ENCODE data around the gene SF3A1.

SF3A1 gene

DNA sequence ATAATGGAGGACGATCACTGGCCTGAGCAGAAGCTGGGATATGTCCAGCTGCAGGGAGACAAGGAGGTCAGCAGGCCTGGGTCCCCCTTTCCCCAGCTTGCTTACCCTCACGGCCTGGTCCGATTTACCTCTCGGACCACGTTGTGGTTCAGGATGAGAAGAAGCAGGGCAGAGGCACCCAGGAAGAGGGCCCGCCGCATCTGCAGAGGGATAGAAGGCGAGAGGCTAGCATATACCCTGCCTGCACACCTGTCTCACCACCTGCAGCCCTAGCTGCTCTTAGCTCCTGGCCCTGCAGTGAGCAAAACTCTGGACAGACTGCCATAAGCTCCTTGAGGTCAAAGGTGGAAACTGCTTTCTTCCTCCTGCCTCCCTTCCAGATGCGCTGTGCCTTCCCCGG is 29.2 kb upstream of the SF3A1 start:
- no peak for DNase-seq

DNA sequence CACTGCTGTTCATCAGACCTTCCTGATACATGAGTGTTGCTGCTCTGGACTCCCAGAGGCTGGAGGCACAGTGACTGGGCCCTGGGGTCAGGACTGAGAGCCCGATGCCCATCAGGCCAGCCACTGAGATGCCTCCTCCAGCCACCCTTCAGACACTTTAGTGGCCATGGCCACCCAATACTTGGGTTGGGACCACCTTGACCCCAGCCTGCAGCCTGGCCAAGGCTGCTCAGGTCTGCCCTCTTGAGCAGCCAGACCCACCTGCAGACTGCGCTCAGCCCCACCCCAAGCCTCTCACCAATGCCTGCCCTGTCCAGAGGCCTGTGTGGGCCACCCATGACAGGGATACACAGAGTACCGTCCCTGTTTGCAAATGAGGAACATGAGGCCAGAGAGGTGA is 26.4 kb upstream of the SF3A1 start:
- no peak for DNase-seq

DNA sequence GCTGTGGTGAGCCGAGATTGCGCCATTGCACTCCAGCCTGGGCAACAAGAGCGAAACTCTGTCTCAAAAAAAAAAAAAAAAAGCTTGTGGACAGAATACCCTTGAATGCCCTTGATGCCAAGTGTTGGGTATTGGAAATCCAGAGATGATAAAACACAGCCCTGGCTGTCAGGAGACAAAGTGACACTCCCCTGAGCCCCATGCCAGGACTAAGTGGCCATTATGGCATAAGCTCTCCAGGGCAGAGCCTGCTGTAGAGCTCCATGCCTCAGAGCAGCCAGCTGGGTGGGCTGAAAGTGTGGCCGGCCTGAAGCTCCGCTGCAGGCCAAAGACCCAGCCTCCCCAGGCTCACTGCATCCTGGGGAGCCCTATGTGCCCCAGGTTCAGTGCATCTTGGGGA is 25.6 kb upstream of the SF3A1 start:
- no peak for DNase-seq

DNA sequence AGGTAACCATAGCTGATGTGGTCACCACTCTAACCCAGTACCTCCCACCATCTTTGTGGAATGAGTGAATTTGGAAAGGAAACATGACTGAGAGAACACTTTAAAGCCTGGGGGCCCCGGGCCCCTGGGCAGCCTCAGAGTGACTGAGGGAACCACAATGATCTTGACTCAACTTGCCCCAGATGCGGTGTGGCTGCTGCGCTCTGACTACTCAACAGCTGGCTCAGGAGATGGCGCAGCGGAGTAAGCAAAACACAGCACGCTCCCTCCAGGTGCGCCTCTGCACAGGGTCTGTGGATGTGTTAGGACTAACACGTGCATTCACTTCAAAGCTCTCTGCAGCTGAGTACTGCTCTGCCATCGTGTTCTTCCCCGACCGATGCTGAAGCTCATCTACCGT is 24.6 kb upstream of the SF3A1 start:
- DNase-seq: no peak

DNA sequence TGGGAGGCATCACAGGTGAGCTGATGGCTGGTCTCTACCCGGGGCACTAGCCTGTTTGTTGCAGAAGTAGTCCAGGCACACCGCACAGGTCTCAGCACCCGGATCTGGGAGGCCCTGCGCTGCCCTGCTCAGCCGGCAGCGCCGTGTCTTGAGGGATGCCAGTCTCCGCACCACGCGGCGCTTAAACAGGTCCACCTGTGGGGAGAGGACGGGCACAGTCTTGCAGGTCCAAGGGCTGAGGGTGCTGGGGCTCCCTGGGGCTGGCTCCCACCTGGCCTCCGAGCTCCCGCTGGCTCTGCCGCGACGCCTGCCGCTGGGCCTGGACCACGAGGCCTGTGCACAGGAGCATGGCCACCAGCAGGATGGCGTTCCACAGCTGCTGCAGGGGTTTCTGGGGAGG is 23.3 kb upstream of the SF3A1 start:
- no peak for DNase-seq

DNA sequence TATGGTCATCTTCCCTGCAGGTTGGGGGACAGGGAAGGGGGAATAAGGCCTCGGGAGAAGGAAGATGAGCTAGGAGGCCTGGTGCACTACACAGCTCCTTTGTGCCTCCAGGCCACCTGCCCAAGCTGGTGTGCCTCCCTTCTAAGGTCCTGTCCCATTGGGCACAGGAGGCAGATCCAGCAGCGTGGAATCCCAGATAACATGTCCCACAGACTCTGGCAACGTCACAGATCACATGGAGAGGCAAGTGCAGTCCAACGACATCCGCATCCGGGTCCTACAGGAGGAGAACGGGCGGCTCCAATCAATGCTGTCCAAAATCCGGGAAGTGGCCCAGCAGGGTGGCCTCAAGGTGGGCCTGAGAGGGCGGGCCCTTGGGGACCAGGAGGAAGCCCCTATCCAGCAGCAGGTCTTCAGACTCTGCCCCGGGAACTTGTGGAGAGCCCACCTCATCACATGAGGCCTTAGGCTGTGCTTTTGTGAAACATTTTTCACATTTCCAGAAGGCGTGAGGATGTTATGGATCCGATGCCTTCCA is 18.7 kb upstream of the SF3A1 start:
- DNase-seq: no peak

DNA sequence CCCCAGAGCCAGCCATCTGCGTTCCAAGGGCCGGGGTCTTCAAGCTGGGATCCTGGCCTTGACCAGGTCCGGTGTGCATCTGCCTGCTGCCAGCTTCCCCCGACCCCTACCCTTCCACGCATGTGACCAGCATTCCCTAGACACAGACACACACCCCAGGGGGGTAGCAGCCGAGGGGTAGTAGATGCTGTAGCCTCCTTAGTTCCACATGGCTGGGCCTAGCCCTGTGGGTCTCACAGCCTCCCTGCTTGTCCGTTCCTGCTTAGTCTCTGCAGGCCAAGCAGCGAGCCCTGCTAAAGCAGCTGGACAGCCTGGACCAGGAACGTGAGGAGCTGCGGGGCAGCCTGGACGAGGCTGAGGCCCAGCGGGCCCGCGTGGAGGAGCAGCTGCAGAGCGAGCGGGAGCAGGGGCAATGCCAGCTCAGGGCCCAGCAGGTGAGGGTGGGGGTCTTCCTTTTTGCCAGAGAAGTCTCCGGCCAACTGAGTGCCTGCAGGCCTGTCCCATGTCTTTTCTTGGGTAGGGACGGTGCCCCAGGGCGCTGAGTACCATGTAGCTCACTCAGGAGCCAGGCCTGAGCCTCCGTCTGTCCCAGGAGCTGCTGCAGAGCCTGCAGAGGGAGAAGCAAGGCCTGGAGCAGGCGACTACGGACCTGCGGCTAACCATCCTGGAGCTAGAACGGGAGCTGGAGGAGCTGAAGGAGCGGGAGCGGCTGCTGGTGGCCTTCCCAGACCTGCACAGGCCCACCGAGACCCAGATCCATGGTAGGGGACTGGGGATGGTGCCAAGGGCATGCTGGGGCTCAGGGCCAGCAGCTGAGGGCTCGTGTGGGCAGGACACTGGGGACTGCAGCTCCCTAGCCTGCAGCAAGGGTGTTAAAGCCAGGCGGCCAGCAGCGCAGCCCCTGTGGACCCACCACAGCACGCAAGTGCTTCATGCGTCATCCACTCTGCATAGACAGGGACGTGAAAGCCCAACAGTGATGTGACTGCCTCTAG is 16.9 kb upstream of the SF3A1 start:
- DNase-seq: no peak

DNA sequence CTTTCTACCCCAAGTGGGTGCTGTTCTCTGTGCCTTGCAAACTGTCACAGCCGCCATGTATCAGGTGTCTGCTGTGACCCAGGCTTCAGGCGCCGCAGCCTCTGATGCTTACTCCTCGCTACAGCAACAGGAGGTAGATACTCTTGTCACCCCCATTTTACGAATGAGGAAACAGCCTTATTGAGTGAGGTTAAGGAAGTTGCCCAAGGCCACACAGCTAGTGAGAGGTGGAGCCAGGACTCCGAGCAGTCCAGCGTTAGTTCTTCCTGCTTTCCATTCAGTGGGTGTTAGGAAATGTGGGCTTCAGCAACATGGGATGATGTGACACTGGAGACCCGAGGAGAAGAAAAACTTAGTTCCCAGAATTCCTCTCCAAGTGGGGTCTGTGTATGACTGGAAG is 16.2 kb upstream of the SF3A1 start:
- DNase-seq: peak; percentile 47

DNA sequence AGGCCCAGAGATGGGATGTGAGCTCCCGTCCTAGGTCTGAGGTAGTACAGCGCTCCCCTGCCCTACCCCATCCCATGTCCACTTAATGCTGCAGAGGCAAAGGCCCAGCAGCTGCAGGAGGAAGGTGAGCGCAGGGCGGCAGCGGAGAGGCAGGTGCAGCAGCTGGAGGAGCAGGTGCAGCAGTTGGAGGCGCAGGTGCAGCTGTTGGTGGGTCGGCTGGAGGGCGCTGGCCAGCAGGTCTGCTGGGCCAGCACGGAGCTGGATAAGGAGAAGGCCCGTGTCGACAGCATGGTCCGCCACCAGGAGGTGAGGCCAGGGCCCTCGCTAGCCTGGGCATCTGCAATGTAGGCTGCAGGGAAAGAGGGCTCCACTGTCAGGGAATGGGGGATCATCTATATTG is 15.3 kb upstream of the SF3A1 start:
- DNase-seq: no peak

DNA sequence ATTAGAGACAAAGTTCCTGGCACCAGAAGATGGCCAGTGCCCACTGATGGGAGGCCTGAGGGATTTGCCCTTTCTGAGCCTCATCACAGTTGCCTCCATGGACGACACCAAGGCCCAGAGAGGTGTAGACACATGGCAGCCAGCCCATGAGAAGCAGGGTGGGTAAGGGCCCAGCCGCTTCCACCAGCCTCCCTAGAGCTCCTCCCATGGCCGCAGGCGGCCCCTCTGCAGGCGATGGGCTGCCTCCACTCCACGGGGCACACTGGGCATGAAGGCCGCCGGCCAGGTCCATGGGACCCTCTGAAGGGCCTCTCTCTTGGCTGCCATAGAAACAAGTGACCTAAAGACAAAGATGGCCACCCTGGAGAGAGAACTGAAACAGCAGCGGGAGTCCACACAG is 14.6 kb upstream of the SF3A1 start:
- no peak for DNase-seq

DNA sequence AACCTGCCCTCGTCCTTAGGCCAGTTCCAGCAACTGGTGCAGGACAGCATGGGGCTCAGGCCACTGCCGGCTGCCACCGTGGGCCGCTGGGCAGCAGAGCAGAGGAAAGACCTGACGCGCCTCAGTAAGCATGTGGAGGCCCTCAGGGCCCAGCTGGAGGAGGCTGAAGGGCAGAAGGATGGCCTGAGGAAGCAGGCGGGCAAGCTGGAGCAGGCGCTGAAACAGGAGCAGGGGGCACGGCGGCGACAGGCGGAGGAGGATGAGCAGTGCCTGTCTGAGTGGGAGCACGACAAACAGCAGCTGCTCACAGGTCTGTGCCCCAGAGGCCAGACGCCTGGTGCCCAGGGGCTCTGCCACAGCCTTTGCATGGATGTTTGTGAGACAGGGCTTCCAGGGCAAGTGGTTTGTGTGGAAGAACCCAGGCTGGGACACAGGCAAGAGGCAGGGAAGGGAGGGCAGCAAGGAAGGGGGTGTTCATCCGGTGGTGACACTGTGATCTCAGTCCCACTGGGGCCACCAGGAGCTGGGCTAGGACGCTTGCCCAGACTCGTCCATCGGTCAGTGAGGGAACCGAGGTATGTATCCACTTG is 14.0 kb upstream of the SF3A1 start:
- DNase-seq: no peak

DNA sequence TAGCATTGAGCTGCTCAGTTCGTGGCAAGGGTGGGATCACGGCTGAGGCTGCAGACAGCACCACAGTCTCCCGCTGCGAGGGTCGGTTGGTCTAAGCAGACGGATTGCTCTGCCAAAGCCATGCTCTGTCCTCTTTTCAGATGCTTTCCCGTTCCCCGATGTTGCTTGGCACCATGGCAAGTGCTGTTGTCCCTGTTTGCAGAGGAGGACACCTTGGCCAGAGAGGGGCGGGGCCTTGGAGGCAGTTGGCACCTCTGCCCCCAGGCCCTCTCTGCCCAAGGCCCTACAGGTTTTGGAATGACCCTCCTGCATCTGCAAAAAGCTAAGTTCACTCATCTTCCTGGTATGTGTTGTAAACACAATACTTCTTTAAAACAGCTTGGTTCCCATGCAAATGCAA is 11.7 kb upstream of the SF3A1 start:
- no peak for DNase-seq

DNA sequence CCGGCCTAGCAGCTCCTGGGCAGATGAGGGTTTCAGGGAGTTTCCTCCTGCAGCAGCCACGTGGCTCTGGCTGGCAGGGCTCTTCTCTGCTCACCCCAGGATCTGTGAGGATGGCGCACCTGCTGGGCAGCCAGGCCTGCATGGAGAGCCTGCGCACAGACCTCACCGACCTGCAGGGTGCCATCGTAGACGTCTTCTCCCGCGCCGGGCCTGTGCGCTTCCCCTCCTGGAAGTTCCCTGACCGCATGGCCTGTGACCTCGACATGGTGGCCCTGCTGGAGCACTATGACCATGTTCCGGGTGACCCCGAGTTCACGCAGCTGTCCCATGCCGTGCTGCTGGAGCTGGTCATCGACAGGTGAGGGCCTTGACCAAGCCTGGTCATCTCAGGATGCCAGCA is 9.2 kb upstream of the SF3A1 start:
- DNase-seq: no peak

DNA sequence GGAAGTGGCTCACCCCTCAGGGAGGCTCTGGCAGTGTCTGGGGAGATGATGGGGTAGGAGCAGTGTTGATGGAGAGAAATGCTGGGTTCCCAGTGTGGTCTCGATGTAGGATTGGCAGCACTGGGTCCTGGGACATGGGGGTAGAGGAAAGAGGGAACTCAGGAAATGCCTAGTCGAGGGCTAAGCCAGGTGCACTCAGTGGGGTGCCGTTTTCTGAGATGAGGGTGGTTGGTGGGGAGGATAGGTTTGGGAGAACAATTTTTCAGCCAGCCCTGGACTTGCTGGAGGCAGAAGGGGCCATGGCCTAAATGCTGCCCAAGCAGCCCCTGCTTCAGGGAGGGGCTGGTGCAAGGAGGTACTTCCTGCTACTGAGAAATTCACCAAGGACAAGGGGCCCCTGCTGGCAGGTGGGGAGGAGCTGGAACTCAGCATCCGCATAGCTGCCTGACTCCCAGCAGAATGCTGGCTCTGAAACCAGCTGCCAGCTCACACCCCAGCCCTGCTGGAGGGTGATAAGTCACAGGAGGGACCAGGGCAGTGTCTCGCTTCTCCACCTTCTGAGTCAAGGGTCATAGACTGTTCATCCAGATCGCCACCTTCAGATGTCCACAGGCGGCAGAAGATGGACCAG is 6.1 kb upstream of the SF3A1 start:
- no peak for DNase-seq

DNA sequence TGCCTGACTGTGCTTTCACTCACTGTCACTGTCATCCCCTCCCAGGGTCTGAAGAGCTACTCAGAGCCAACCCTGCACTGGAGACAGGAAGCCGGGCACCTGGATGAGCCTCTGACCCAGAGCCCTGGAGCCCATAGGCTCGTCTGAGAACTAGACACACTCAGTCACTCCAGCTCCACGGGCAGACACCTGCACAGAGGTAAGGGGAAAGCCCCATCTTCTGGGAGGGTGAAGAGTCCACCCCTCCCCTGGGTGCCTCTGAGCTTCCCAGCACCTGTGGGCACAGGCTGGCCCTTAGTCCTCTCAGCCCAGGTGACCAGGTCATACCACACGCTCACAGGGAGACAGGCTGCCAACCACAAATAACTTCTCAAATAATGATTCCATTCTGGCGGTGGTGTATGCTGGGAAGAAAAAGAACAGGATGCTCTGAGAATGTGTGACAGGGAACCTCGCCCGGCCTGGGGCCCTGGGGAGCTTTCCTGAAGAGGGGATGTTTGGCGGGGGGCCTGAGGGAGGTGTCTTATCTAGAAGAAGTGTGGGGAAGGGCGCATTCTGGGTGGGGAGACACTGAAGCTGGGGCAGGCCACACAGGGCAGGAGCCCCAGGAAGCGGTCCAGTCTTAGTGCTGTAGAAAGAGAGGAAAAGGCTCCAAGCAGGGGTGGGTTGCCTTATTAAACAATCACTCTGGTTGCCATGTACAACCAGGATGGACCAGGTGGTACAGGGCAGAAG is 5.4 kb upstream of the SF3A1 start:
- no peak for DNase-seq

DNA sequence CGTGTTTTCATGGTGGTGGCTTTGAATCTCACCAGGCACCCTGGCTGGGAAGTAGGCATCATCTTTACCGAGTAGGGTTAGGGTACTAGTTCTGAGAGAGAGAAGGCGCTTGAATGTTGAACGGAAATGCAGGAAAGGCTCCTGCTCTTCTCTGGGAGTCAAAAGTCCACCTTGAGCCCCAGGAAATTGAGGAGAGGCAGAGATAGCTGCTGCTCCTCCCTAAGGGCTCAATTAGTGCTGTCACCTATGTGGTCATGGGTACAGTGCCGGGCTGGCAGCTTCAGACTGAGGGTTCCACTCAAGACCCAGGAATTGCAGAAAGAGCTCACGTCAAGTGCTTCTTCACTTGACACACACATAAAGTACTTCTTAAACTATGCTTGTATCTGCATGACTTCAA is 1.8 kb upstream of the SF3A1 start:
- DNase-seq: no peak

DNA sequence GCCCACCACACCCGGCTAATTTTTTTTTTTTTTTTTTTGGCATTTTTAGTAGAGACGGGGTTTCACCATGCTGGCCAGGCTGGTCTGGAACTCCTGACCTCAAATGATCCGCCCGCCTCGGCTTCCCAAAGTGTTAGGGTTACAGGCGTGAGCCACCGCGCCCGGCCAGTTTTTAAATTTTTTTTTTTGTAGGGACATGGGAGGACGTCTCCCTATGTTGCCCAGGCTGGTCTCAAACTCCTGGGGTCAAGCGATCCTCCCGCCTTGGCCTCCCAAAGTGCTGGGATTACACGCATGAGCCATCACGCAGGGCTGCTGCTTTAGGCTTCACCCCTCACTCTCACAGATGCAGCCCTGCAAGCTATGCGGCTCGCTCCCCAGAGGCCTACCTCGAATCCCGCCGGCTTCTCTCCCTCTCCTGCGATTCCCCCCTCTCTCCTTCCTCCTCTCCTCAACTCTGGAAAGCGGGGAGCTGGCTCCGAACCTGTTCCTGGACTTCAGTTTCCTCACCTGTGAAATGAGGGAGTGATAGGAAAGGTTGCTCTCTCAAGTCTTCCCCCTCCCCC is 1.0 kb upstream of the SF3A1 start:
- DNase-seq: no peak

DNA sequence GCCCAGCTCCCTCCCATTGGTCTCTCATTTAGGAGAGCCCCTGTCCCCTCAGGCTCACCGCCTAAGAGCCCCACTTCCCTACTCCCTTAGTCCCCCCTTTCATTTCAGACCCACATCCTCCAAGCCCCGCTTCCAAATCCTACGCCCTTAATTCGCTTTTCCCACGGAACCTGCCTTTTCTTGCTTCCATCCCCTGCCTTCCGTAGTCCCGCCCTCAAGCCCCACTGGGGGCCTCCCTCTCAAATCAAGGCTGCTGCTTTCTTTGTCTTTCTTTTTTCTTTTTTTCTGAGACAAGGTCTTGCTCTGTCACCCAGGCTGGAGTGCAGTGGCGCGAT is 509 bp upstream of the SF3A1 start:
- no peak for DNase-seq

DNA sequence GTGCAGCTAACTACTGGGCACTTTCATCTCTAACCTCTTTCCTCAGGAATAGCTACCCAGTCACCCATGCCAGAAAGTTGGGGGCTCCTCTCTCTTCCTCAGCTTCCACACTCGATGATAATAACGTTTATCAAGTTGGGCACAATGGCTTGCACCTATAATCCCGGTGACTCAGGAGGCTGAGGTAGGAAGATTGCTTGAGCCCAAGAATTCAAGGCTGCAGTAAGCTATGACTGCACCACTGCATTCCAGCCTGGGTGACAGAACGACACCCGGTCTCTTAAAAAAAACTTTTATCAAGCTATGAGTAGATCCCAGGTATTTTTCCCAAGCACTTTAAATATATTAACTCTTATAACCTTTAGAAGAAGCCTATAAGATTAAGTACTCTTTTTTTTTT is 2.0 kb downstream of the SF3A1 start:
- no peak for DNase-seq

DNA sequence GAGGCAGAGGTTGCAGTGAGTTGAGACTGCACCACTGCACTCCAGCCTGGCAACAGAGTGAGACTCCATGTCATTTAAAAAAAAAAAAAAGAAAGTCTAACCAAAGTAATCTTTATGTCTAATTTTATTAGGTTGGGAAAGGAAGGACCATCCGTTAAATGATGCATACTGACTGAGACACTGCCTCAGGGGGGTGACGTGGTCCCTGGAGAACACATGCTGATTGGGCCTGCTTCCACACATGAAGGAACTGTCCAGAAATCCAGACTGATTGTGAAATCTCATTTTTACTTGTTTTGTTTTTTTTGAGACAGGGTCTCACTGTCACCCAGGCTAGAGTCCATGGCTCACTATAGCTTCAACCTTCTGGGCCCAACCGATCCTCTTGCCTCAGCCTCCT is 5.5 kb downstream of the SF3A1 start:
- no peak for DNase-seq

DNA sequence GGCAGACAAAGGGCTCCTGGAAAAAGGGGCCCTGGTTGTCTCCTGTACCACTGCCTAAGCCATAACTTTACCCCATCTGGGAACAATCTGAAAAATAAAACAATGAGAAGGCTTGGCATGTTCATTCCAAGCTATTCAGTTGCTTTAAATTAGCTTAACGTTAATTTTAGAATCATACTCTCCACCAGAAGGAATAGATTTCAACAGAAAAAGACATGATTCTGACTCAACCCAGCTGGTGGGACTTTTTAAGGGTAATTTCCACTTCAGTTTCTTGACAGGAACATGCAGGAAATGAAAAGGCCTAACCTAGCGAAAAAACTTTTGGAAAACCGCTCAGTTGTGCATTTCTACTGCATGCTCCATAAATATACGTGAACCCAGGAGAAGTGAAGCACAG is 7.9 kb downstream of the SF3A1 start:
- peak; percentile 64 for DNase-seq

DNA sequence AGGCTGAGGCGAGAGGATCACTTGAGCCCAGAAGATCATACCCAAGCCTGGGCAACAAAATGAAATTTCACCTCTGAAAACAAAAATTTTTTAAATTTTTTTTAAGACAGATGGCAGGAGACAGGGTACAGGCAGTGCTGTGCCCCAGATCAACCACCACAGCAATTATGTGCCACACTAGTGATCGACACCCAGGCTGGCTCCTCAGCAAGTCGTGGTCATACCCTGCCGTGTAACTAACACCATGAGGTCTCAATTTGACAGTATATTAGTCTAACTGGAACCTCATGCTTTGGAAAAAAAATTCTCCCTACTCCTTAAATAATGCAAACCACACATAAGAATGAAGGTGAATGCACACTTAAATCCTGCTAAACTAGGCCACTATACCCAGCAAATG is 8.3 kb downstream of the SF3A1 start:
- DNase-seq: no peak

All from suppressor macrophage treated with lipopolysaccharide for 4 hours (primary cell).